ENCODE measurements around the gene SCUBE1.

DNA sequence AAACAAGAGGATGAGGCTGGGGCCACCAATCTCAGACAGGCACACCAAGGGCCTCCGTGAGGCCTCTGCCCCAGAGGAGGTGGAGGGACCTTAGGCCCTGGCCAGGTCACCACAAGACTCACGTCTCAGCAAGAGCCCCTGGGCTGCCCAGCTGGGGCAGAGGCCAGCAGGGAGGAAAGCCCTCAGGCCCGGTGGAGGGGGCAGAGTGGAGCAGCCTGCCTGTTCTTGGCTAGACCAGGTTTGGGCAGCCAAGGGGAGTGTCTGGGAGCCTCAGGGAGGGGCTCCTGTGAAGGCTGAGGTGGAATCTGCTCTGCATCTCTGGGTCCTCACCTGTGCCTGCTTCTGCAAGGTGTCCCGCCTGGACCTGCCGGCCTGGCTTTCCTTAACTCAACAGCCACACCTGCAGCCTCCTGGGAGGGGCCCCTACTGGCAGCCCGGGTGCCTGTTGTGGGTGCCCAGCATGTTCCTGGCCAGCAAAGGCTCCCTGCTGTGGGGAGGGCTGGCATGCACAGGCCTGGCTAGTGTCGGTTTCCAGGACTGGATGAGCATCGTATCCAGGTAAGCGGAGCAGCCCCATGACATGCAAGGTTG is 168.1 kb downstream of the SCUBE1 start:
- TF ChIP-seq, protein P1, sequence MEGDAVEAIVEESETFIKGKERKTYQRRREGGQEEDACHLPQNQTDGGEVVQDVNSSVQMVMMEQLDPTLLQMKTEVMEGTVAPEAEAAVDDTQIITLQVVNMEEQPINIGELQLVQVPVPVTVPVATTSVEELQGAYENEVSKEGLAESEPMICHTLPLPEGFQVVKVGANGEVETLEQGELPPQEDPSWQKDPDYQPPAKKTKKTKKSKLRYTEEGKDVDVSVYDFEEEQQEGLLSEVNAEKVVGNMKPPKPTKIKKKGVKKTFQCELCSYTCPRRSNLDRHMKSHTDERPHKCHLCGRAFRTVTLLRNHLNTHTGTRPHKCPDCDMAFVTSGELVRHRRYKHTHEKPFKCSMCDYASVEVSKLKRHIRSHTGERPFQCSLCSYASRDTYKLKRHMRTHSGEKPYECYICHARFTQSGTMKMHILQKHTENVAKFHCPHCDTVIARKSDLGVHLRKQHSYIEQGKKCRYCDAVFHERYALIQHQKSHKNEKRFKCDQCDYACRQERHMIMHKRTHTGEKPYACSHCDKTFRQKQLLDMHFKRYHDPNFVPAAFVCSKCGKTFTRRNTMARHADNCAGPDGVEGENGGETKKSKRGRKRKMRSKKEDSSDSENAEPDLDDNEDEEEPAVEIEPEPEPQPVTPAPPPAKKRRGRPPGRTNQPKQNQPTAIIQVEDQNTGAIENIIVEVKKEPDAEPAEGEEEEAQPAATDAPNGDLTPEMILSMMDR (IDR thresholded peaks at IDR 0.05) = no peak
- no peak for TF ChIP-seq POLR2A (IDR thresholded peaks at IDR 0.05; ENCODE audit: low read depth)
